Activated CD8-positive, alpha-beta T cell treated with anti-CD3 and anti-CD28 coated beads for 36 hours (primary cell): ENCODE results near the gene ANGEL1. TPM values are rescaled to one million over a fixed set of nuclear protein-coding genes. Genes with fewer than 3 reads are reported as not detected.

ENCODE experiments used
- ATAC-seq: fragments of 200-7000 bp; cut with Tn5 transposase; one replicate; pipeline ENCODE4 v1.10.0; 2021; ENCODE audit warnings: mild to moderate bottlenecking, moderate library complexity
- CTCF ChIA-PET: fragments of 350-600 bp; sonication (Branson Sonifier 250); formaldehyde crosslinking; loops from one replicate; lab custom pipeline; 2021; ENCODE audit warnings: antibody characterized with exemption; lab: Charles Lee
- POLR2A ChIA-PET: fragments of 350-600 bp; sonication (Branson Sonifier 250); formaldehyde crosslinking; loops from one replicate; lab custom pipeline; 2021; ENCODE audit warnings: antibody characterized with exemption; lab: Charles Lee
- DNase-seq: peaks from one replicate; pipeline ENCODE4 v3.0.0-alpha.2; 2020
- H3K27ac Mint-ChIP-seq: one replicate; pipeline ENCODE4 v1.8.0; 2021; ENCODE audit warnings: mild to moderate bottlenecking, mixed read lengths
- H3K27me3 Mint-ChIP-seq: one replicate; pipeline ENCODE4 v1.8.0; 2021; ENCODE audit warnings: mixed read lengths
- H3K36me3 Mint-ChIP-seq: one replicate; pipeline ENCODE4 v1.8.0; 2021; ENCODE audit warnings: low read depth, mixed read lengths
- H3K4me1 Mint-ChIP-seq: one replicate; pipeline ENCODE4 v1.8.0; 2021; ENCODE audit warnings: low read depth, mixed read lengths
- H3K4me3 Mint-ChIP-seq: one replicate; pipeline ENCODE4 v1.8.0; 2021; ENCODE audit warnings: mild to moderate bottlenecking, moderate library complexity, mixed read lengths
- H3K9me3 Mint-ChIP-seq: one replicate; pipeline ENCODE4 v1.8.0; 2021; ENCODE audit warnings: mixed read lengths
- CTCF ChIP-seq: fragments of 200-600 bp; IDR thresholded peaks from one replicate; pipeline ENCODE4 v1.8.0; 2022; ENCODE audit warnings: antibody characterized with exemption, mild to moderate bottlenecking
- intact Hi-C: fragments of 100-400 bp; cut with micrococcal nuclease; formaldehyde crosslinking; loops from one replicate; pipeline ENCODE4 v1.10.0; 2022
- total RNA-seq, 2 experiments: library from RNA; stranded (reverse); gene quantifications; one replicate each; pipeline ENCODE4 v1.2.3, GENCODE V29; 2021

The ANGEL1 gene
- total RNA-seq, 2 experiments from 2014 or later, result 16.5 to 21.5 TPM

GRCh38 chr14:76811561-76811960 is 1.1 kb downstream of the ANGEL1 start:
- no peak for ATAC-seq
- peaks cover 23% of the 10 kb centered on the region for H3K4me1 Mint-ChIP-seq
- H3K36me3 Mint-ChIP-seq, result peaks cover 22% of the 10 kb centered on the region
- CTCF ChIA-PET, result interaction anchor here (0.9 to 4.8 kb wide), 9 partner anchors 9 to 242 kb away, joined by 3 to 36 read pairs (median 3); no protein-coding TSS in a partner anchor
- TF ChIP-seq CTCF, result no peak
- no peaks in the 10 kb centered on the region for H3K27me3 Mint-ChIP-seq
- H3K27ac Mint-ChIP-seq, result peak overlapping the region; percentile 84
- POLR2A ChIA-PET, result interaction anchor here (0.8 to 1.4 kb wide), 3 partner anchors 8 to 102 kb away, joined by 3 to 6 read pairs (median 3); no protein-coding TSS in a partner anchor
- no peak for DNase-seq
- intact Hi-C loops, result no loop called here
- H3K9me3 Mint-ChIP-seq, result no peaks in the 10 kb centered on the region
- peak overlapping the region; percentile 86 for H3K4me3 Mint-ChIP-seq

GRCh38 chr14:76810953-76811400 is 1.7 kb downstream of the ANGEL1 start:
- H3K9me3 Mint-ChIP-seq, result no peaks in the 10 kb centered on the region
- ChIA-PET POLR2A (interaction anchor here (0.6 kb wide), 1 partner anchor 904 kb away, joined by 3 read pairs; no protein-coding TSS in a partner anchor), CTCF (interaction anchor here (0.6 to 4.8 kb wide), 8 partner anchors 8 to 243 kb away, joined by 3 to 36 read pairs (median 3); no protein-coding TSS in a partner anchor)
- no peaks in the 10 kb centered on the region for H3K27me3 Mint-ChIP-seq
- intact Hi-C loops, result no loop called here
- DNase-seq (peak; percentile 27), ATAC-seq (peak; percentile 22)
- peaks cover 23% of the 10 kb centered on the region for H3K4me1 Mint-ChIP-seq
- peak; percentile 56 for TF ChIP-seq CTCF
- peak overlapping the region; percentile 86 for H3K4me3 Mint-ChIP-seq
- H3K27ac Mint-ChIP-seq, result peak overlapping the region; percentile 6
- H3K36me3 Mint-ChIP-seq, result peaks cover 22% of the 10 kb centered on the region

GRCh38 chr14:76810525-76810924 is 2.2 kb downstream of the ANGEL1 start:
- ATAC-seq (no peak), DNase-seq (no peak)
- TF ChIP-seq CTCF, result no peak
- POLR2A ChIA-PET, result interaction anchor here (0.6 kb wide), 1 partner anchor 905 kb away, joined by 3 read pairs; no protein-coding TSS in a partner anchor
- intact Hi-C loops, result no loop called here
- H3K27me3 Mint-ChIP-seq, result no peaks in the 10 kb centered on the region
- peaks cover 25% of the 10 kb centered on the region for H3K36me3 Mint-ChIP-seq
- peaks cover 23% of the 10 kb centered on the region for H3K4me1 Mint-ChIP-seq
- CTCF ChIA-PET, result interaction anchor here (0.6 to 4.8 kb wide), 9 partner anchors 8 to 260 kb away, joined by 3 to 36 read pairs (median 3); no protein-coding TSS in a partner anchor
- peak overlapping the region; percentile 6 for H3K27ac Mint-ChIP-seq
- H3K9me3 Mint-ChIP-seq, result no peaks in the 10 kb centered on the region
- peak overlapping the region; percentile 86 for H3K4me3 Mint-ChIP-seq

GRCh38 chr14:76808990-76809389 is 3.7 kb downstream of the ANGEL1 start:
- H3K9me3 Mint-ChIP-seq, result no peaks in the 10 kb centered on the region
- H3K4me1 Mint-ChIP-seq, result peaks cover 23% of the 10 kb centered on the region
- no peak overlapping the region for H3K4me3 Mint-ChIP-seq
- ATAC-seq (no peak), DNase-seq (no peak)
- H3K36me3 Mint-ChIP-seq, result peaks cover 39% of the 10 kb centered on the region
- intact Hi-C loops, result no loop called here
- ChIA-PET POLR2A (interaction anchor here (0.7 kb wide), 1 partner anchor 40 kb away, joined by 3 read pairs; no protein-coding TSS in a partner anchor), CTCF (interaction anchor here (4.8 kb wide), 1 partner anchor 24 kb away, joined by 36 read pairs; no protein-coding TSS in a partner anchor)
- no peak overlapping the region for H3K27ac Mint-ChIP-seq
- H3K27me3 Mint-ChIP-seq, result no peaks in the 10 kb centered on the region
- no peak for TF ChIP-seq CTCF

GRCh38 chr14:76808011-76808410 is 4.7 kb downstream of the ANGEL1 start:
- H3K4me1 Mint-ChIP-seq, result peaks cover 23% of the 10 kb centered on the region
- no peaks in the 10 kb centered on the region for H3K9me3 Mint-ChIP-seq
- H3K4me3 Mint-ChIP-seq, result no peak overlapping the region
- ATAC-seq (no peak), DNase-seq (no peak)
- H3K27me3 Mint-ChIP-seq, result no peaks in the 10 kb centered on the region
- no peak for TF ChIP-seq CTCF
- CTCF ChIA-PET, result interaction anchor here (0.9 to 1.0 kb wide), 2 partner anchors 23 to 24 kb away, joined by 3 read pairs; no protein-coding TSS in a partner anchor
- POLR2A ChIA-PET, result interaction anchor here (1.2 kb wide), 1 partner anchor 11 kb away, joined by 3 read pairs; no protein-coding TSS in a partner anchor
- H3K27ac Mint-ChIP-seq, result no peak overlapping the region
- H3K36me3 Mint-ChIP-seq, result peaks cover 48% of the 10 kb centered on the region
- intact Hi-C loops, result no loop called here
